ENCODE results near the gene MYD88.

- no peak for TF ChIP-seq CTCF (conservative IDR thresholded peaks at IDR 0.05 in 1 of 2, IDR thresholded peaks at IDR 0.05 in 1 of 2; ENCODE audit: extremely low read depth in 1 of 2, insufficient read depth in 1 of 2, low read depth in 1 of 2, low read length in 2 of 2)
- no peak for TF ChIP-seq EZH2 (IDR thresholded peaks at IDR 0.05; ENCODE audit: borderline replicate concordance, low read length)
Observed at GRCh38 chr3:38137615-38138348, 679 bp upstream of the MYD88 start.
